ENCODE measurements around the gene LDLR.
"Not testable (repeated sequence)": the region's sequence is repeated elsewhere in the genome, so short reads cannot be mapped to it uniquely, and the experiment has no call there.

Gene LDLR

GRCh38 chr19:11168568-11168967 lies 79.3 kb downstream of the LDLR start:
- Histone ChIP-seq H3K4me1 (ENCODE audit: control insufficient read depth, insufficient read depth, low read length, poor library complexity, severe bottlenecking) (no peaks in the 10 kb centered on the region), H3K27me3 (replicated peaks; ENCODE audit: control insufficient read depth, insufficient read depth, low read length, poor library complexity, severe bottlenecking) (no peaks in the 10 kb centered on the region), H3K36me3 (ENCODE audit: control insufficient read depth, insufficient read depth, low read length) (no peaks in the 10 kb centered on the region), H3K27ac (ENCODE audit: insufficient read depth, low read length, poor library complexity, severe bottlenecking) (no peak overlapping the region), H3K9me3 (ENCODE audit: control insufficient read depth, low read length) (no peaks in the 10 kb centered on the region), H3K4me3 (ENCODE audit: insufficient read depth, low read depth, low read length, poor library complexity, severe bottlenecking) (no peak overlapping the region)
- no peak for DNase-seq

DNA sequence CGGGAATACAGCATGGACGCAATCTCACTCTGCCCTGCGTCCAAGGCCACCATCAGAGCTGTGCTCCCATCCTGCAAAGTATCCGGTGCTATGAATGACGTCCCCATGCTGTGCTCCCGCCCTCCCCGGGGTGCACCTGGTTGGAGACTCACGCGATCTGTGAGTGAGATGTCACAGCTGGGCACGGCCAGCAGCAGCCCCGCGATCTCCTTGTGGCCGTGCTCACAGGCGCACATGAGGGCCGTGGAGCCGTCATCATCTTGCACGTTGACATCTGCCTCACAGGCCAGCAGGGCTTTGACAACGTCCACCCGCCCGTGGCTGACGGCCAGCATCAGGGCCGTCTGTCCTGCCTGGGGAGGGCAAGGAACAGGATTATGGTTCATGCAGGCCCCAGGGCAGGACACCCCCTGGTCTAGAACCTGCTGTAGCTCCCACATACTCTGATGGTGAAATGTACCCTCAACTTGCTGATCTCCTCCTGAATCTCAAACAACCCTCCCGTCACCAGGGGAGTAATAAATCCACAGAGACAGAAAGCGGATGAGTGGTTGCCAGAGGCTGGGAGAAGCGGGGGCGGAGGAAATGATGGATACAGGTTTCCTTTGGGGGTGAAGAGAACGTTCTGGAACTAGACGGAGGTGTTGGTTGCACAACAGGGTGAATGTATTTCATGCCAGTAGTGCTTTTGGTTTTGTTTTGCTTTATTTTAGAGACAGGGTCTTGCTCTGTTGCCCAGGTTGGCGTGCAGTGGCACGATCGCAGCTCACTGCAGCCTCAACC lies 80.8 kb downstream of the LDLR start:
- no peak for DNase-seq
- Histone ChIP-seq H3K36me3 (ENCODE audit: control insufficient read depth, insufficient read depth, low read length) (no peaks in the 10 kb centered on the region), H3K4me1 (ENCODE audit: control insufficient read depth, insufficient read depth, low read length, poor library complexity, severe bottlenecking) (no peaks in the 10 kb centered on the region), H3K4me3 (ENCODE audit: insufficient read depth, low read depth, low read length, poor library complexity, severe bottlenecking) (no peak overlapping the region), H3K27ac (ENCODE audit: insufficient read depth, low read length, poor library complexity, severe bottlenecking) (no peak overlapping the region), H3K27me3 (replicated peaks; ENCODE audit: control insufficient read depth, insufficient read depth, low read length, poor library complexity, severe bottlenecking) (no peaks in the 10 kb centered on the region), H3K9me3 (ENCODE audit: control insufficient read depth, low read length) (no peaks in the 10 kb centered on the region)

- no peaks in the 10 kb centered on the region for H3K9me3 ChIP-seq (ENCODE audit: control insufficient read depth, low read length)
- H3K36me3 ChIP-seq (ENCODE audit: control insufficient read depth, insufficient read depth, low read length): no peaks in the 10 kb centered on the region
- no peak overlapping the region for H3K27ac ChIP-seq (ENCODE audit: insufficient read depth, low read length, poor library complexity, severe bottlenecking)
- DNase-seq: no peak
- H3K4me3 ChIP-seq (ENCODE audit: insufficient read depth, low read depth, low read length, poor library complexity, severe bottlenecking): no peak overlapping the region
- no peaks in the 10 kb centered on the region for H3K4me1 ChIP-seq (ENCODE audit: control insufficient read depth, insufficient read depth, low read length, poor library complexity, severe bottlenecking)
- no peaks in the 10 kb centered on the region for H3K27me3 ChIP-seq (replicated peaks; ENCODE audit: control insufficient read depth, insufficient read depth, low read length, poor library complexity, severe bottlenecking)
These were observed 81.9 kb downstream of the LDLR start for GRCh38 chr19:11171144-11171543.

- no peak overlapping the region for H3K4me3 ChIP-seq (ENCODE audit: insufficient read depth, low read depth, low read length, poor library complexity, severe bottlenecking)
- H3K27me3 ChIP-seq (replicated peaks; ENCODE audit: control insufficient read depth, insufficient read depth, low read length, poor library complexity, severe bottlenecking): no peaks in the 10 kb centered on the region
- no peaks in the 10 kb centered on the region for H3K9me3 ChIP-seq (ENCODE audit: control insufficient read depth, low read length)
- no peaks in the 10 kb centered on the region for H3K4me1 ChIP-seq (ENCODE audit: control insufficient read depth, insufficient read depth, low read length, poor library complexity, severe bottlenecking)
- H3K36me3 ChIP-seq (ENCODE audit: control insufficient read depth, insufficient read depth, low read length): no peaks in the 10 kb centered on the region
- DNase-seq: no peak
- no peak overlapping the region for H3K27ac ChIP-seq (ENCODE audit: insufficient read depth, low read length, poor library complexity, severe bottlenecking)
These were observed 83.3 kb downstream of the LDLR start for GRCh38 chr19:11172576-11172975.

DNA sequence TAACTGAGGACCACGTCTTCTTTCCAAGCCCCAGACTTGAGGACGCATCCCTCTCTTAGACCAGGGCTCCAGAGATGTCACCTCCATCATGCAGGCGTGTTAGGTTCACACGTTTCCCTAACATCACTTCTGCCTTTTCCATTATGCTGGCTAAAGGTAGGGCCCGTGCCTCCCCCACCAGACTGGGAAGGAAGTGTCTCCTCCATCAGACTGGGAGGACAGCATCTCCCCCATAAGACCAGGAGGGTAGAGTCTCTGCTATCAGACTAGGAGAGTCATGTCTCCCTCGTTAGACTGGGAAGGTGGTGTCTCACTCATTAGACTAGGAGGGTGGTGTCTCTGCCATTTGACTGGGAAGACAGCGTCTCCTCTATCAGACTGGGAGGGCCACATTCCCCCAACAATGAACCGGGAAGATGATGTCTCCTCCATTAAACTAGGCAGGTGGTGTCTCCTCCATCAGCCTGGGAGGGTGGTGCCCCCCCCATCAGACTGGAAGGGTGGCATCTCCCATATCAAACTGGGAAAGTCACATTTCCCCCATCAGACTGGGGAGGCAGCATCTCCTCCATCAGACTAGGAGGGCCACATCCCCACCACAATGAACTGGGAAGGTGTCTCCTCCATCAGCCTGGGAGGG lies 84.4 kb downstream of the LDLR start:
- Histone ChIP-seq H3K36me3 (ENCODE audit: control insufficient read depth, insufficient read depth, low read length) (no peaks in the 10 kb centered on the region), H3K27me3 (replicated peaks; ENCODE audit: control insufficient read depth, insufficient read depth, low read length, poor library complexity, severe bottlenecking) (no peaks in the 10 kb centered on the region), H3K27ac (ENCODE audit: insufficient read depth, low read length, poor library complexity, severe bottlenecking) (no peak overlapping the region), H3K9me3 (ENCODE audit: control insufficient read depth, low read length) (no peaks in the 10 kb centered on the region), H3K4me3 (ENCODE audit: insufficient read depth, low read depth, low read length, poor library complexity, severe bottlenecking) (no peak overlapping the region), H3K4me1 (ENCODE audit: control insufficient read depth, insufficient read depth, low read length, poor library complexity, severe bottlenecking) (no peaks in the 10 kb centered on the region)
- no peak for DNase-seq

DNA sequence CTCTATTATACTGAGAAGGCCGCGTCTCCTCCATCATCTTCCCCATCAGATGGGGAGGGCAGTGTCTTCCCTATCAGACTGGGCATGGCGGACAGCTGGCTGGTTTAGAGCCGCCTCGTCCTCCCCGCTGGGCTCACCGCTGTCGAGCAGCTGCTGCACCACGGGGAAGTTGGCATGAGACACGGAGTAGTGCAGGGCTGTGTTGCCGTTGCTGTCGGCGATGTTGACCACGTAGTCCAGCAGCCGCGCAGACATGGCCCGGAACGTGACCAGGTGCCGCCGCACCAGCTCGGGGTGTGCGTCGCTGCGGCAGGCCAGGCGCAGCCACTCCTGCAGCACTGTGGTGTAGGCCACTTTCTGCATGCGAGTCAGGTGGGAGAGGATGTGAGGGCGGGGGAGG lies 85.1 kb downstream of the LDLR start:
- H3K4me3 ChIP-seq (ENCODE audit: insufficient read depth, low read depth, low read length, poor library complexity, severe bottlenecking): no peak overlapping the region
- no peak overlapping the region for H3K27ac ChIP-seq (ENCODE audit: insufficient read depth, low read length, poor library complexity, severe bottlenecking)
- no peaks in the 10 kb centered on the region for H3K36me3 ChIP-seq (ENCODE audit: control insufficient read depth, insufficient read depth, low read length)

DNA sequence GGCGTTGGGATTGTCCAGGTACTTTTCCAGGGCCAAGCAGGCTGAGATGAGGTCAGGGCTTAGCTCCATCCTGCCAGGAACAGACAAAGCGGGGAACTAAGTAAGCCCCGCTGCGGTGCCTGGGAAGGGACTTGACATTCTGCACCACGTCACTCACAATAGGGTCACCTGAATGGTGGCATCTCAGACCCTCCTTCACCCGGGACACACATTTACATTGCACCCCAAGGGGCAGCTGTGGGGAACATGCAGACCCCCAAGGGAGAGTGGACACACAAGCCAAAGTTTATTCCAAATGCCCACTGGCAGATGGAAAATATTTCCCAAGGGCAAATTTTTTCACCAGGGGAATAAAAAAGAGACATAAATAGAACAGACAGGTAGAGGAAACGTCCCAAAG lies 86.7 kb downstream of the LDLR start:
- Histone ChIP-seq H3K4me1 (ENCODE audit: control insufficient read depth, insufficient read depth, low read length, poor library complexity, severe bottlenecking) (peaks cover 5% of the 10 kb centered on the region), H3K4me3 (ENCODE audit: insufficient read depth, low read depth, low read length, poor library complexity, severe bottlenecking) (no peak overlapping the region), H3K27ac (ENCODE audit: insufficient read depth, low read length, poor library complexity, severe bottlenecking) (no peak overlapping the region), H3K36me3 (ENCODE audit: control insufficient read depth, insufficient read depth, low read length) (no peaks in the 10 kb centered on the region), H3K27me3 (replicated peaks; ENCODE audit: control insufficient read depth, insufficient read depth, low read length, poor library complexity, severe bottlenecking) (no peaks in the 10 kb centered on the region), H3K9me3 (ENCODE audit: control insufficient read depth, low read length) (no peaks in the 10 kb centered on the region)
- DNase-seq: no peak

More for the DNA sequence above, 85.1 kb downstream of the LDLR start:
- no peaks in the 10 kb centered on the region for H3K9me3 ChIP-seq (ENCODE audit: control insufficient read depth, low read length)
- no peaks in the 10 kb centered on the region for H3K27me3 ChIP-seq (replicated peaks; ENCODE audit: control insufficient read depth, insufficient read depth, low read length, poor library complexity, severe bottlenecking)
- H3K4me1 ChIP-seq (ENCODE audit: control insufficient read depth, insufficient read depth, low read length, poor library complexity, severe bottlenecking): no peaks in the 10 kb centered on the region
- DNase-seq: no peak

- no peaks in the 10 kb centered on the region for H3K27me3 ChIP-seq (replicated peaks; ENCODE audit: control insufficient read depth, insufficient read depth, low read length, poor library complexity, severe bottlenecking)
- peaks cover 5% of the 10 kb centered on the region for H3K4me1 ChIP-seq (ENCODE audit: control insufficient read depth, insufficient read depth, low read length, poor library complexity, severe bottlenecking)
- no peak overlapping the region for H3K4me3 ChIP-seq (ENCODE audit: insufficient read depth, low read depth, low read length, poor library complexity, severe bottlenecking)
- no peaks in the 10 kb centered on the region for H3K9me3 ChIP-seq (ENCODE audit: control insufficient read depth, low read length)
- DNase-seq: no peak
- H3K36me3 ChIP-seq (ENCODE audit: control insufficient read depth, insufficient read depth, low read length): no peaks in the 10 kb centered on the region
- H3K27ac ChIP-seq (ENCODE audit: insufficient read depth, low read length, poor library complexity, severe bottlenecking): no peak overlapping the region
These were observed 87.4 kb downstream of the LDLR start for GRCh38 chr19:11176466-11177193.

DNA sequence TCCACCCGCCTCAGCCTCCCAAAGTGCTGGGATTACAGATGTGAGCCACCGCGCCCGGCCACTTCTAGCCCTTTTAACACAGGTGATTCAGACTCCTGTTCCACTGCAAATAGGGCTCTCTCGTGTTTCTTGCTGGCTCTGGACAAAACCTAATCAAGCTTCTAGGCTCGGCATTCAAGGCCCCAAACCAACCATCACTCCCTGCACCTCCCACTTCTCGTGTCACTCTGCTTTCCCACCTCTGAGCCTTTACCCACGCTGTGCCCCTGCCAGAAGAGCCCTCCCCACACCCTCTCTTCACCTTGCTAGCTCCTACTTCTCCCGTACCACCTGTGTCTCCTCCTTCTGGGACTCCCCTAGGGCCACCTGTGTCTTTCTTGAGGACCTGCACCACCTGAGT lies 88.3 kb downstream of the LDLR start:
- Histone ChIP-seq H3K9me3 (ENCODE audit: control insufficient read depth, low read length) (no peaks in the 10 kb centered on the region), H3K27ac (ENCODE audit: insufficient read depth, low read length, poor library complexity, severe bottlenecking) (no peak overlapping the region), H3K36me3 (ENCODE audit: control insufficient read depth, insufficient read depth, low read length) (no peaks in the 10 kb centered on the region), H3K4me1 (ENCODE audit: control insufficient read depth, insufficient read depth, low read length, poor library complexity, severe bottlenecking) (peaks cover 5% of the 10 kb centered on the region), H3K27me3 (replicated peaks; ENCODE audit: control insufficient read depth, insufficient read depth, low read length, poor library complexity, severe bottlenecking) (no peaks in the 10 kb centered on the region), H3K4me3 (ENCODE audit: insufficient read depth, low read depth, low read length, poor library complexity, severe bottlenecking) (no peak overlapping the region)
- DNase-seq: no peak

GRCh38 chr19:11179145-11179465 lies 89.8 kb downstream of the LDLR start:
- H3K36me3 ChIP-seq (ENCODE audit: control insufficient read depth, insufficient read depth, low read length); H3K9me3 ChIP-seq (ENCODE audit: control insufficient read depth, low read length); DNase-seq: not testable (repeated sequence)

More at GRCh38 chr19:11179145-11179465, 89.8 kb downstream of the LDLR start:
- not testable (repeated sequence) for H3K27ac ChIP-seq (ENCODE audit: insufficient read depth, low read length, poor library complexity, severe bottlenecking); H3K4me3 ChIP-seq (ENCODE audit: insufficient read depth, low read depth, low read length, poor library complexity, severe bottlenecking); H3K4me1 ChIP-seq (ENCODE audit: control insufficient read depth, insufficient read depth, low read length, poor library complexity, severe bottlenecking); H3K27me3 ChIP-seq (replicated peaks; ENCODE audit: control insufficient read depth, insufficient read depth, low read length, poor library complexity, severe bottlenecking)
